Stomach (tissue), 9 donors: ENCODE measurements around the gene ARFIP1. TPM values are rescaled to one million over a fixed set of nuclear protein-coding genes. Genes with fewer than 3 reads are reported as not detected.

Experiments used
- DNase-seq, 2 donors: peaks; one replicate each; pipeline versions ENCODE4 v3.0.0 to v3.0.0-alpha.2; 2013 to 2019
- H3K27ac ChIP-seq, 5 donors: fragments of 200-600 bp in 4 of 5; sonication (generic) in 4 of 5; one replicate each; pipeline ENCODE4 v1.5.1; 2013 to 2019; ENCODE audit warnings: mild to moderate bottlenecking in 1 of 5, moderate library complexity in 1 of 5
- H3K27me3 ChIP-seq, 3 donors: fragments of 200-600 bp; sonication (generic); one replicate each; pipeline ENCODE4 v1.5.1; 2017 to 2019; ENCODE audit warnings: mixed run types in 1 of 3
- H3K36me3 ChIP-seq, 4 donors: fragments of 200-600 bp; sonication (generic); 1 replicate in 3 of 4; 2 replicates in 1 of 4; pipeline ENCODE4 v1.5.1; 2016 to 2019
- H3K4me1 ChIP-seq, 4 donors: fragments of 200-600 bp; sonication (generic); one replicate each; pipeline ENCODE4 v1.5.1; 2016 to 2019
- H3K4me3 ChIP-seq, 4 donors: fragments of 200-600 bp; sonication (generic) in 3 of 4; one replicate each; pipeline ENCODE4 v1.5.1; 2016 to 2019; ENCODE audit warnings: mild to moderate bottlenecking in 1 of 4
- H3K9me3 ChIP-seq, 4 donors: fragments of 200-600 bp; sonication (generic); one replicate each; pipeline ENCODE4 v1.5.1; 2016 to 2019
- CTCF ChIP-seq, 7 experiments: fragments of 450-650 bp in 4 of 7; fragments of 200-600 bp in 3 of 7; sonication (generic) in 3 of 7; IDR thresholded peaks; one replicate each; pipeline ENCODE4 v1.5.1; 2016 to 2019; ENCODE audit warnings: antibody characterized with exemption in 7 of 7, control low read depth in 2 of 7, mild to moderate bottlenecking in 1 of 7
- EP300 ChIP-seq: sonication (generic); formaldehyde crosslinking; IDR thresholded peaks from one replicate; pipeline ENCODE4 v1.6.1; 2017; ENCODE audit warnings: antibody characterized with exemption
- POLR2A ChIP-seq, 4 donors: fragments of 450-650 bp; IDR thresholded peaks; one replicate each; pipeline ENCODE4 v1.6.1; 2016; ENCODE audit warnings: antibody characterized with exemption in 4 of 4, control low read depth in 2 of 4, mild to moderate bottlenecking in 1 of 4, moderate library complexity in 1 of 4
- POLR2AphosphoS5 ChIP-seq, 3 donors: sonication (generic); formaldehyde crosslinking; IDR thresholded peaks; one replicate each; pipeline ENCODE4 v1.6.1; 2016; ENCODE audit warnings: antibody characterized with exemption in 3 of 3
- WGBS, 5 donors: extraction: QIAGEN DNeasy Blood & Tissue Kit in 3 of 5; methylation state at CpG; one replicate each; pipeline versions ENCODE4 v1.1.5 to v1.1.7; 2013 to 2018; 5-methylcytosine and 5-hydroxymethylcytosine counted together
- intact Hi-C: fragments of 100-400 bp; cut with DNase I; formaldehyde crosslinking; loops from one replicate; pipeline ENCODE4 v1.15.1; 2023; ENCODE audit warnings: low total_unique reads
- polyA plus RNA-seq, 3 donors: library from polyadenylated mRNA; stranded (reverse); fragments of 200-250 nt; gene quantifications; one replicate each; pipeline ENCODE4 v1.2.3, GENCODE V29; 2013
- total RNA-seq, 5 donors: library from RNA; depleted of rRNA; stranded (reverse); fragments of >200 nt; gene quantifications; one replicate each; pipeline versions ENCODE4 v1.1.0 to v1.2.3, GENCODE V29; 2014 to 2016
- donor health status: healthy with polysubstance abuse.
- donor health status: Bipolar disorder and iron deficiency.
- donor health status: healthy.

Gene ARFIP1
- total and polyA plus RNA-seq, 8 donors = 15.3 to 103 (median 39.4) TPM

GRCh38 chr4:152938237-152938947 is 158.6 kb downstream of the ARFIP1 start:
- no peaks in the 10 kb centered on the region for H3K9me3 ChIP-seq
- TF ChIP-seq CTCF (IDR thresholded peaks at IDR 0.05) (no peak), POLR2A (IDR thresholded peaks at IDR 0.05) (no peak), EP300 (no peak)
- WGBS, 5 donors = 9 to 16% (median 13%) methylated on average over 17 of the region's 17 CpGs
- H3K4me1 ChIP-seq = peaks cover 24 to 38% (median 36%) of the 10 kb centered on the region in 4 donors
- peak overlapping the region; percentile 59 to 86 (median 72) for H3K4me3 ChIP-seq
- peak overlapping the region; percentile 87 to 99 (median 90) for H3K27ac ChIP-seq
- H3K36me3 ChIP-seq = peaks cover 0 to 7% (median 5%) of the 10 kb centered on the region in 4 donors
- intact Hi-C loops = no loop called here
- peaks cover 0 to 51% (median 16%) of the 10 kb centered on the region in 3 donors for H3K27me3 ChIP-seq
- DNase-seq = peak in 1 of 2 donors; percentile 33

GRCh38 chr4:152939621-152940020 is 159.9 kb downstream of the ARFIP1 start:
- H3K36me3 ChIP-seq = peaks cover 0 to 13% (median 6%) of the 10 kb centered on the region in 4 donors
- peaks cover 24 to 44% (median 40%) of the 10 kb centered on the region in 4 donors for H3K4me1 ChIP-seq
- TF ChIP-seq CTCF (IDR thresholded peaks at IDR 0.05) (no peak), EP300 (no peak), POLR2AphosphoS5 (IDR thresholded peaks at IDR 0.05) (no peak), POLR2A (IDR thresholded peaks at IDR 0.05) (no peak)
- peaks cover 0 to 51% (median 16%) of the 10 kb centered on the region in 3 donors for H3K27me3 ChIP-seq
- 88 to 97% (median 93%) methylated on average over 2 of the region's 2 CpGs for WGBS, 5 donors
- DNase-seq = no peak
- H3K9me3 ChIP-seq = no peaks in the 10 kb centered on the region
- H3K27ac ChIP-seq = no peak overlapping the region
- H3K4me3 ChIP-seq = no peak overlapping the region
- intact Hi-C loops = no loop called here

- Histone ChIP-seq H3K27ac (no peak overlapping the region), H3K27me3 (peaks cover 0 to 46% (median 16%) of the 10 kb centered on the region in 3 donors), H3K4me3 (no peak overlapping the region), H3K9me3 (no peaks in the 10 kb centered on the region), H3K36me3 (peaks cover 0 to 13% (median 6%) of the 10 kb centered on the region in 4 donors), H3K4me1 (peaks cover 18 to 45% (median 39%) of the 10 kb centered on the region in 4 donors)
- WGBS, 5 donors = 80 to 89% (median 82%) methylated on average over 2 of the region's 2 CpGs
- no peak for DNase-seq
- TF ChIP-seq POLR2A (IDR thresholded peaks at IDR 0.05) = no peak
- TF ChIP-seq POLR2AphosphoS5 (IDR thresholded peaks at IDR 0.05) = no peak
- intact Hi-C loops = no loop called here
These were observed 160.7 kb downstream of the ARFIP1 start for GRCh38 chr4:152940461-152940860.

- intact Hi-C loops = no loop called here
- peaks cover 0 to 13% (median 6%) of the 10 kb centered on the region in 4 donors for H3K36me3 ChIP-seq
- no peaks in the 10 kb centered on the region for H3K9me3 ChIP-seq
- WGBS, 5 donors = 70 to 89% (median 81%) methylated on average over 1 of the region's 1 CpG
- H3K27me3 ChIP-seq = peaks cover 0 to 37% (median 8%) of the 10 kb centered on the region in 3 donors
- no peak for DNase-seq
- H3K4me3 ChIP-seq = no peak overlapping the region
- H3K27ac ChIP-seq = no peak overlapping the region
- no peak for TF ChIP-seq POLR2A (IDR thresholded peaks at IDR 0.05)
- no peak for TF ChIP-seq EP300
- TF ChIP-seq CTCF (IDR thresholded peaks at IDR 0.05) = no peak
- TF ChIP-seq POLR2AphosphoS5 (IDR thresholded peaks at IDR 0.05) = no peak
- peaks cover 10 to 36% (median 30%) of the 10 kb centered on the region in 4 donors for H3K4me1 ChIP-seq
These were observed 161.7 kb downstream of the ARFIP1 start for GRCh38 chr4:152941411-152941810.

GRCh38 chr4:152942346-152942745 is 162.6 kb downstream of the ARFIP1 start:
- 73 to 83% (median 80%) methylated on average over 2 of the region's 2 CpGs for WGBS, 5 donors
- Histone ChIP-seq H3K4me1 (peaks cover 10 to 26% (median 21%) of the 10 kb centered on the region in 4 donors), H3K36me3 (peaks cover 0 to 13% (median 6%) of the 10 kb centered on the region in 4 donors), H3K27ac (no peak overlapping the region), H3K27me3 (peaks cover 0 to 27% (median 0%) of the 10 kb centered on the region in 3 donors), H3K4me3 (no peak overlapping the region), H3K9me3 (no peaks in the 10 kb centered on the region)
- intact Hi-C loops = no loop called here
- no peak for DNase-seq
- TF ChIP-seq POLR2AphosphoS5 (IDR thresholded peaks at IDR 0.05) = no peak
